CD4-positive, alpha-beta T cell treated with Interleukin-4 for 4 hours (primary cell): ENCODE results near the gene ICOS.
A peak's percentile ranks its signal among the peaks of the same experiment; 100 is the strongest.
"Not testable (repeated sequence)": the region's sequence is repeated elsewhere in the genome, so short reads cannot be mapped to it uniquely, and the experiment has no call there.

Source experiments
- DNase-seq: peaks from one replicate; pipeline ENCODE4 v3.0.0-alpha.2; 2020

ICOS gene

GRCh38 chr2:203918839-203919238 lies 17.7 kb upstream of the ICOS start:
- DNase-seq, result no peak

DNA sequence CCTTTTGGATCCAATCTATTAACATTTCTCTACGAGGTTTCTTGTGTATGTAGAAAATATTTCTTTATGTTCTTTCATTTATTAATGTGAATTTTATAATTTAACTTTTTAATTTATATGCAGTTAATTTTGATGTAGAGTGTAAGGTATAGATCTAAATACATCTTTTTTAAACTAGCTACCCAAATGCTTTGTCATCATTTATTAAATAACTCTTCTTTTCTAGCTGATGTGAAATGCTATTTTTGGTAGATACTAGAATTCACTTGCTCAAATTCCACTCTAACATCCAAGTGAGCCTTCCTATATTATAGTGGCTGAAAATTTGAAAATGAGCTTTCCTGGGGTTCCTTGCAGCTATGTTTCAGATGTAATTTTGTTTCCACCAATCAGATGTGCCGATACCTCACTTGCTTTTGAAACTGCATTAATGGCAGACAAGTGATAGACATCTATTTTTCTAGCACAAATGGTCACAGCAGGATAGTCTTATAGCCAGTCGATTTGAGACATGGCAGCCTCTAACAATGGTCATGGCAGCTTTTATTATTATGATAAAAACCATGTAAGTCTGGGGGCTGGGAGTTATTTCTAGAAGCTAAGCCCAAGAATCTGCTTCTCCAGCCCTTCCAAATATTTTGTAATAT lies 10.9 kb upstream of the ICOS start:
- no peak for DNase-seq

DNA sequence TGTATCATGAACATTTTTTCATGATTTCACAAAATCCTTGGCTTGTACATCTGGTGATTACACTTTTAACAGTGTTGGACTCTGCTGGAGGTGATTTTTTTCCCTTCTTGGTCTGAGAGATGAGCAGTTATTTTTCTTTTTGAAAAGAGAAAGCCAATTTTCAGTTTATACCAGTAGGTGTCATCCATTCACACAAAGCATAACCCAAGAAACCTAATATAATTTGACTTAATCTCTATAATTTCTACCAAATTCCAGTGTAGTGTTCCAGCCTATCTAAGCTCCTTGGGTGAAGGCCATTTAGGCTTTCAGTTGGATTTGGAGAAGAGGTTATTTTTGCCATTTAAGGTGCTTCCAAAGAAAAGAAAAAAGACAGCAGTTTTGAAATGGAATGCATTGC lies 7.7 kb upstream of the ICOS start:
- DNase-seq, result peak; percentile 47

DNA sequence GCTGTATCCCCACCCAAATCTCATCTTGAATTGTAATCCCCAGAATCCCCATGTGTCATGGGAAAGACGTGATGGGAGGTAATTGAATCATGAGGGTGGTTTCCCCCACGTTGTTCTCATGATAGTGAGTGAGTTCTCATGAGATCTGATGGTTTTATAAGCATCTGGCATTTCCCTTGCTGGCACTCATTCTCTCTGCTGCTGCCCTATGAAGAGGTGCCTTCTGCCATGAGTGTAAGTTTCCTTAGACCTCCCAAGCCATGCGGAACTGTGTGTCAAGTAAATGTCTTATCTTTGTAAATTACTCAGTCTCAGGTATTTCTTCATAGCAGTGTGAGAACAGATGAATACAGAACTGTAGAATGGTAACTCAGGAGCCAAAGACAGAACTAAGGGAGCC lies 5.3 kb upstream of the ICOS start:
- not testable (repeated sequence) for DNase-seq

DNA sequence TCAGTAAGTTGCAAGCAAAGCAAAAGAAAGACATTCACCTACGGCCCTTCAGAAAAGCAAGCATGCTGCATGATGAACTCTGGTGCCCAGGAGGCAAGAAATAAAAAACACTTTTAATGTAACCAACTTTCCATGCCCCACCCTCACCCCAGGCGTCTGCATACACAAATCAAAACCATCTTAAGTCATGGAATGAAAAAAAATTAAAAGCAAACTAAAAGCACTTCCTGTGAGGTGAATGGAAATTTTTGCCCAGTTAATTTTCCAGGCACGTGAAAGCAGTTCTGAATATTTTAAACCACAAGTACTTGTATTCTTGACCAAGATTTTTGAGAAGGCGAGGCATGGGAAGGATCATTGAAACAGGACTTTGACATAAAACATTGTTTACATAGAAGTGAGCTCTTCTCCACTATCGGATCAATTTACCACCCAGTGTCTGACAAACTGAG lies 2.5 kb upstream of the ICOS start:
- peak; percentile 54 for DNase-seq

- no peak for DNase-seq
These were observed 1.7 kb upstream of the ICOS start for GRCh38 chr2:203934711-203935438.

DNA sequence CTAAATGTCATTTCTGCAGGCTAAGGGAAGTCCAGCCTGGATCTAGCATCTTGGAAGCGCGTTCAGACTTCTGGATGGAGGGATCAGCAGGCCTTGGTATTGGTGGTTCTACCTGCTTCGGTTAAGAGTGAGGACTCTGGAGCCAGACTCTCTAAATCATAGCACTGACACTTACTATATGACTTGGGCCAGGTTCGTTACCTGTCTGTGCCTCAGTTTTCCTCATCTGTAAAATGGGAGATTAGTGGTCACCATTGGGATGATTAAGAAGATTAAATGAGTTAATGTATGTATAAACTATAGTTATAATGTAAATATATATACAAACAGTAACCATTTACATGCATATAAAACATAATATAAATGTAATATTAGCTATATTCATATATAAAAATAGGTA lies 995 bp upstream of the ICOS start:
- DNase-seq, result no peak

- no peak for DNase-seq
These were observed 386 bp downstream of the ICOS start for GRCh38 chr2:203936949-203937348.

GRCh38 chr2:203937788-203938187 lies 1.2 kb downstream of the ICOS start:
- no peak for DNase-seq

GRCh38 chr2:203940039-203940438 lies 3.5 kb downstream of the ICOS start:
- no peak for DNase-seq

DNA sequence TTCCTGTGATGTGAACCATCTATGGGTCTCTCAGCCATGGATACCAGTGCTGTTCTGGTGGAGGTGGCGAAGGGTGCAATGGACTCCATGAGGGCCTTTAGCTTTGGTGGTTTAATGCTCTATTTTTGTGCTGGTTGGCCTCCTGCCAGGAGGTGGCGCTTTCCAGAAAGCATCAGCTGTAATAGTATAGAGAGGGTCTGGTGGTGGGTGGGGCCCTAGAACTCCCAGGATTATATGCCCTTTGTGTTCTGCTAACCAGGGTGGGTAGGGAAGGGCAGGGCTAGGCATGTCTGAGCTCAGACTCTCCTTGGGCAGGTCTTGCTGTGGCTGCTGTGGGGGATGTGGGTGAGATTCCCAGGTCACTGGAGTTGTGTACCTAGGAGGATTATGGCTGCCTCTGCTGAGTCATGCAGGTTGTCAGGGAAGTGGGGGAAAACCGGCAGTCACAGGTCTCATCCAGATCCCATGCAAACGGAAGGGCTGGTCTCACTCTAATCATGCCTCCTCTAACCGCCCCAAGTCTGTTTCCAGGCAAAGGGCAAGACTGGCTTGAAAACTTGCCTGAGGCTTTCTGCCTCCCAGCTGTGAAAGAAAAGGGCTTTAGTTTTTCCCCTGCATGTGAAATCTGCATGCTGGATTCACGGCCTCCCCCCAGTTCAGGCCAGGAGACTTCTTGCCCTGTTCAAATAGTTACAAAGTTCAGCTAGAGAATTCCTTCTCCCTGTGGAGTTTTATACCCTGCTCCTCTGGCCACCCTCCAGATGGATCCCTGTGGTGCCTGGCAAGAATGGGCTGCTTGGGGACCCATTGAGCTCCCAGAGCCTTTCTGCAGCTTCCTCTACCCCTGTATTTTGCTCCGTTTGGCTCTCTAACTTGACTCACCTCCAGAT lies 7.2 kb downstream of the ICOS start:
- DNase-seq, result not testable (repeated sequence)

GRCh38 chr2:203948733-203949132 lies 12.2 kb downstream of the ICOS start:
- no peak for DNase-seq

DNA sequence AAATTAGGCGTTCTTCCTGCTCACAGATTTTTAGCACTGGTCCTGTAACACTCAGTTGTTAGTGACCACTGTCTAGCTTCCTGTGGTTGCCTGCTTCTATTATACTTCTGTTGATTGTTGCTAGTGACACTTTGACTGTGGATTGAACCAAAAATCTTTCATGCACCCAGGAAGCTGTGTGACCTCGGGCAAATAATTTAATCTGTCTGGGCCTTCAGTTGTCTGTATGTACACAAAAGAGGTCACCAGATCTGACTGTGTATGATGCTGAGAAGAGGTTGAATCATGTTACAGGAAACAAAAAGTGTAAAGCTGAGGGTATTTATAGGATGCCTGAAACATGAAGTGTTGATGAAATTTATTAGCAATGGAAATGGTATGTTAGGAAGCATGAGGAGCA lies 12.7 kb downstream of the ICOS start:
- peak; percentile 64 for DNase-seq

DNA sequence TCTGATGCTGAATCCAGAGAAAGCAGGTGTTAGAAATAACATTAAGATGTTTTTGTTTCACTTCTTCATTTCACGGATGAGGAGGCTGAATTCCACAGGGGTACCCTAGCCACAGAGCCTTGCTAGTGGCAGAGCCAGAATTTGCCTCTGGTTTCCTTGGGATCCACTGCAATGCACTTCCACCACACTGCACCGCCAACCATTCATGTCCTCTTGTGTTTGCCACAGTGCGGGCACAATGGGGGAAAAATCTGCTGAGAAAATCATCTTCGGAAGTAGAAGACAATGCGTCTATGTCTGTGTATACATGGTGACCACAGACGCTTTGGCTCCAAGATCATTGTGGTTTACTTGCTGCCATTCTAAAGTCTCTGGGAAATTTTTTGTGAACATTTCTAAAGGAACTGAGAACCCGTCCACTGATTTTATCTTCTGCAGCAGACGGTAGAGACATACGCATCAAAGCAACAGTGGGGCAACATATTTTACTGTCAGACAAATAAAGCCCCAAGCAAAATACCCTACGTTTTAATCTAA lies 14.9 kb downstream of the ICOS start:
- DNase-seq, result peak; percentile 85

- DNase-seq, result no peak
These were observed 22.7 kb downstream of the ICOS start for GRCh38 chr2:203959265-203959664.

DNA sequence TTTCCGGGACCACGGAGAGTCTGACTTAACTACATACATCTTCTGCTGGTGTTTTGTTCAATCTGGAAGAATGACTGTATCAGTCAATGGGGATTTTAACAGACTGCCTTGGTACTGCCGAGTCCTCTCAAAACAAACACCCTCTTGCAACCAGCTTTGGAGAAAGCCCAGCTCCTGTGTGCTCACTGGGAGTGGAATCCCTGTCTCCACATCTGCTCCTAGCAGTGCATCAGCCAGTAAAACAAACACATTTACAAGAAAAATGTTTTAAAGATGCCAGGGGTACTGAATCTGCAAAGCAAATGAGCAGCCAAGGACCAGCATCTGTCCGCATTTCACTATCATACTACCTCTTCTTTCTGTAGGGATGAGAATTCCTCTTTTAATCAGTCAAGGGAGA lies 23.1 kb downstream of the ICOS start:
- no peak for DNase-seq

- DNase-seq, result no peak
These were observed 24.2 kb downstream of the ICOS start for GRCh38 chr2:203960811-203961210.

DNA sequence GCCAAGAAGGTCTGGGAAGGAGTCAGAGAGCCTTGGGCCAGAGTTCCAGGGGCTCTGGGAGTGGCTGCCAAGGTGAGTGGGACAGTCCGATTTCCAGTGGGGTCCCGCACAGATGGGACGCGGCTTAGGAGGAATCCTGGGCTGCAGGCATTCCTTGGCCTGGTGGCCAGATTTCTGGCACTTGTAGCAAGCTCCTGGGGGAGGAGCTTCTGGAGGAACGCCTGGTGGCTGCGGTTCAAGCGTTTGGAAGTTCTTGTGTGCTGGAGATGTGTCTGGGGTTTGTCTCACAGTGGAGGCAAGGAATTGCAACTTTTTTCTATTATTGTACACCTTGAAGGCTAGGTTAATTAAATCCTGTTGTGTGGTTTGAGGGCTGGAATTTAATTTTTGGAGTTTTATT lies 28.6 kb downstream of the ICOS start:
- not testable (repeated sequence) for DNase-seq

DNA sequence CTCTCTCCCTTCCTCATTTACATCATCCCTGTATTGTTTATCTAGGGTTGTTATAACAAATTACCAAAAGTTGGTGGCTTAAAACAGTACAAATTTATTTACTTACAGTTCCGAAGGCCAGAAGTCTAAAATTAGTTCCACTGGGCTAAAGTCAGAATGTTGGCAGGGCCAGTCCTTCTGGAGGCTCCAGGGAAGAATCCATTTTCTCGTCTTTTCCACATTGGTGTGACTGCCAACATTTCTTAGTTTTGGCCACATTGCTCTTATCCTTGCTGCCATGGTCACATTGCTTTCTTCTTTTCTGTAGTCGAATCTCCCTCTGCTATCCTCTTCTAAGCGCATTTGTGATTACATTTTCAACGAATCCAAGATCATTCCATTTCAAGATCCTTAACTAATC lies 34.7 kb downstream of the ICOS start:
- DNase-seq, result no peak

GRCh38 chr2:203972066-203972465 lies 35.5 kb downstream of the ICOS start:
- no peak for DNase-seq

- no peak for DNase-seq
These were observed 36.4 kb downstream of the ICOS start for GRCh38 chr2:203973000-203973399.

GRCh38 chr2:203973676-203974075 lies 37.1 kb downstream of the ICOS start:
- no peak for DNase-seq

DNA sequence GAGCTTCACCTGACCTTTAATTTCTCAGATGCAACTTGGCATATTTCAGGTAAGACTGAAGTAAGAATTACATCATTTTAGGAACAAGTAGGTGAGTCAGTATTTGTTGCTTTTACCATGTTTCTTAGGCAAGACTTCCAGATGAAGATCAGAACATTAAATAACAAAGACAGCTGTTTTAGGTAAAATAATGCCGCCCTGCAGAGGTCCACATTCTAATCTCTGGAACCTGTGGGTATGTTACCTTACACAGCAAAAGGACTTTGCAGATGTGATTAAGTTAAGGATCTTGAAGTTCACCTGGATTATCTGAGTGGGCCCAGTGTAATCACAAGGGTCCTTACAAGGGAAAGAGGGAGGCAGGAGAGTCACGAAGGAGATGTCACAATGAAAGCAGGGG lies 39.3 kb downstream of the ICOS start:
- no peak for DNase-seq
